ENCODE data around the gene ALG10.
"Not testable (repeated sequence)": the region's sequence is repeated elsewhere in the genome, so short reads cannot be mapped to it uniquely, and the experiment has no call there.

The ALG10 gene

GRCh38 chr12:34022079-34022830, at the start of gene ALG10:
TSS of gene ALG10 (plus strand) at chr12:34022496. CDS start at chr12:34022600, 104 bp downstream.
- TF ChIP-seq CTCF (IDR thresholded peaks at IDR 0.05; ENCODE audit: insufficient read depth, low read length, missing control alignments), result peak; percentile 39
- DNase-seq (ENCODE audit: low read depth, low spot score), result peak; percentile 86
- H3K4me3 ChIP-seq (ENCODE audit: low read depth, low read length), result peak within 1 kb of the TSS; percentile 78
- CTCF ChIA-PET, result interaction anchor here (0.7 to 2.4 kb wide), 5 partner anchors 11 to 1343 kb away, joined by 3 to 47 read pairs (median 5); partner anchors contain the start of genes DNM1L and YARS2
- POLR2A ChIA-PET, result interaction anchor here (0.7 to 1.9 kb wide), 2 partner anchors 1266 to 1916 kb away, joined by 3 to 13 read pairs; partner anchors contain the start of gene YARS2

GRCh38 chr12:33972884-33973283, 49.4 kb upstream of the ALG10 start:
- H3K4me3 ChIP-seq (ENCODE audit: low read depth, low read length); CTCF ChIA-PET; DNase-seq (ENCODE audit: low read depth, low spot score); POLR2A ChIA-PET: not testable (repeated sequence)

- H3K4me3 ChIP-seq (ENCODE audit: low read depth, low read length), result no peak overlapping the region
- ChIA-PET CTCF (no interaction called here), POLR2A (no interaction called here)
- TF ChIP-seq CTCF (IDR thresholded peaks at IDR 0.05; ENCODE audit: insufficient read depth, low read length, missing control alignments), result no peak
- no peak for DNase-seq (ENCODE audit: low read depth, low spot score)
These were observed 44.4 kb upstream of the ALG10 start for GRCh38 chr12:33977887-33978286.

- DNase-seq (ENCODE audit: low read depth, low spot score), result no peak
- no peak overlapping the region for H3K4me3 ChIP-seq (ENCODE audit: low read depth, low read length)
- POLR2A ChIA-PET, result no interaction called here
- CTCF ChIA-PET, result no interaction called here
- TF ChIP-seq CTCF (IDR thresholded peaks at IDR 0.05; ENCODE audit: insufficient read depth, low read length, missing control alignments), result no peak
These were observed 34.0 kb upstream of the ALG10 start for GRCh38 chr12:33988197-33988805.

- H3K4me3 ChIP-seq (ENCODE audit: low read depth, low read length), result no peak overlapping the region
- POLR2A ChIA-PET, result no interaction called here
- DNase-seq (ENCODE audit: low read depth, low spot score), result no peak
- TF ChIP-seq CTCF (IDR thresholded peaks at IDR 0.05; ENCODE audit: insufficient read depth, low read length, missing control alignments), result no peak
- CTCF ChIA-PET, result no interaction called here
These were observed 33.4 kb upstream of the ALG10 start for GRCh38 chr12:33988913-33989312.

- CTCF ChIA-PET, result no interaction called here
- POLR2A ChIA-PET, result no interaction called here
- no peak overlapping the region for H3K4me3 ChIP-seq (ENCODE audit: low read depth, low read length)
- no peak for TF ChIP-seq CTCF (IDR thresholded peaks at IDR 0.05; ENCODE audit: insufficient read depth, low read length, missing control alignments)
- DNase-seq (ENCODE audit: low read depth, low spot score), result no peak
These were observed 27.2 kb upstream of the ALG10 start for GRCh38 chr12:33994857-33995808.

GRCh38 chr12:34008835-34009234, 13.5 kb upstream of the ALG10 start:
- CTCF ChIA-PET; H3K4me3 ChIP-seq (ENCODE audit: low read depth, low read length); POLR2A ChIA-PET; DNase-seq (ENCODE audit: low read depth, low spot score): not testable (repeated sequence)

Measured in AG04449 (cell line).